IMR-90 (cell line): ENCODE measurements around the gene ZNF567. TPM values are rescaled to one million over a fixed set of nuclear protein-coding genes. Genes with fewer than 3 reads are reported as not detected.
A peak's percentile ranks its signal among the peaks of the same experiment; 100 is the strongest.

Experiments used
- ATAC-seq: fragments of 200-7000 bp; cut with Tn5 transposase; 2 replicates; pipeline ENCODE4 v1.9.1; 2020; ENCODE audit warnings: low read depth, mild to moderate bottlenecking, moderate library complexity
- BruUV-seq: library from RNA; stranded (reverse); fragments of 400-500 nt; replicated peaks from 2 replicates; lab custom pipeline; 2021; lab: Mats Ljungman, UMichigan
- CTCF ChIA-PET: fragments of 300-600 bp; formaldehyde crosslinking; extraction: SDS; loops from one replicate; lab custom pipeline; 2021; ENCODE audit warnings: antibody characterized with exemption; lab: Yijun Ruan, JAX
- POLR2A ChIA-PET: fragments of 300-600 bp; sonication (Branson Sonifier 250); formaldehyde crosslinking; loops from one replicate; lab custom pipeline; 2022; ENCODE audit warnings: antibody characterized with exemption; ENCODE audit not compliant: unreplicated experiment; lab: Charles Lee
- DNase-seq: peaks from one replicate; pipeline ENCODE4 v3.0.0; 2013
- H2AFZ ChIP-seq: replicated peaks from 2 replicates; pipeline ENCODE3; 2013; ENCODE audit warnings: low read length, mild to moderate bottlenecking; ENCODE audit not compliant: poor library complexity
- H2AK5ac ChIP-seq: 2 replicates; pipeline ENCODE4 v1.6.1; 2013; ENCODE audit warnings: low read depth, low read length, inconsistent platforms
- H2AK9ac ChIP-seq: replicated peaks from 2 replicates; pipeline ENCODE3; 2013; ENCODE audit warnings: mild to moderate bottlenecking, low read depth, low read length, moderate library complexity; ENCODE audit not compliant: poor library complexity
- H2BK120ac ChIP-seq: 2 replicates; pipeline ENCODE4 v1.6.1; 2013; ENCODE audit warnings: low read depth, low read length, inconsistent platforms
- H2BK15ac ChIP-seq: 3 replicates; pipeline ENCODE4 v1.6.1; 2013; ENCODE audit warnings: low read depth, low read length, inconsistent platforms
- H2BK20ac ChIP-seq: 2 replicates; pipeline ENCODE4 v1.6.1; 2013; ENCODE audit warnings: low read depth, mild to moderate bottlenecking, inconsistent platforms, low read length, moderate library complexity
- H2BK5ac ChIP-seq: 2 replicates; pipeline ENCODE4 v1.6.1; 2013; ENCODE audit warnings: mild to moderate bottlenecking, low read depth, low read length, inconsistent platforms; ENCODE audit not compliant: poor library complexity, severe bottlenecking
- H3K14ac ChIP-seq: replicated peaks from 2 replicates; pipeline ENCODE4 v1.6.1; 2013; ENCODE audit warnings: low read depth, low read length, inconsistent platforms
- H3K18ac ChIP-seq: 2 replicates; pipeline ENCODE4 v1.6.1; 2013; ENCODE audit warnings: low read depth, low read length, control low read depth
- H3K23ac ChIP-seq: 2 replicates; pipeline ENCODE4 v1.6.1; 2013; ENCODE audit warnings: low read depth, low read length, inconsistent platforms
- H3K27ac ChIP-seq: 2 replicates; pipeline ENCODE4 v1.5.1; 2013; ENCODE audit warnings: mild to moderate bottlenecking, control low read depth, low read length; ENCODE audit not compliant: insufficient read depth
- H3K27me3 ChIP-seq: 2 replicates; pipeline ENCODE4 v1.6.1; 2013; ENCODE audit warnings: low read length; ENCODE audit not compliant: control insufficient read depth, insufficient read depth
- H3K36me3 ChIP-seq: 2 replicates; pipeline ENCODE4 v1.6.1; 2013; ENCODE audit warnings: low read length, mixed read lengths; ENCODE audit not compliant: control insufficient read depth, insufficient read depth
- H3K4ac ChIP-seq: 2 replicates; pipeline ENCODE4 v1.6.1; 2013; ENCODE audit warnings: low read depth, low read length, inconsistent platforms
- H3K4me1 ChIP-seq: 2 replicates; pipeline ENCODE4 v1.6.1; 2013; ENCODE audit warnings: low read length, mixed read lengths; ENCODE audit not compliant: control insufficient read depth, insufficient read depth
- H3K4me2 ChIP-seq: 2 replicates; pipeline ENCODE4 v1.6.1; 2013; ENCODE audit warnings: low read depth, mild to moderate bottlenecking, control low read depth, low read length, moderate library complexity
- H3K4me3 ChIP-seq: 2 replicates; pipeline ENCODE4 v1.5.1; 2013; ENCODE audit warnings: low read depth, mild to moderate bottlenecking, control low read depth, low read length, moderate library complexity; ENCODE audit not compliant: insufficient read depth
- H3K56ac ChIP-seq: 2 replicates; pipeline ENCODE4 v1.6.1; 2013; ENCODE audit warnings: low read length, inconsistent platforms; ENCODE audit not compliant: insufficient read depth; ENCODE audit errors: extremely low read depth
- H3K79me1 ChIP-seq, 2 experiments: 2 replicates each; pipeline ENCODE4 v1.6.1; 2013; ENCODE audit warnings: low read length in 2 of 2, inconsistent platforms in 1 of 2, low read depth in 1 of 2
- H3K9ac ChIP-seq: 2 replicates; pipeline ENCODE4 v1.6.1; 2013; ENCODE audit warnings: low read depth, low read length, control low read depth
- H3K9me1 ChIP-seq: 2 replicates; pipeline ENCODE4 v1.6.1; 2013; ENCODE audit warnings: low read length, inconsistent platforms; ENCODE audit not compliant: insufficient read depth
- H3K9me3 ChIP-seq: 2 replicates; pipeline ENCODE4 v1.6.1; 2013; ENCODE audit warnings: low read length; ENCODE audit not compliant: control insufficient read depth, insufficient read depth
- H4K20me1 ChIP-seq: 2 replicates; pipeline ENCODE4 v1.6.1; 2013; ENCODE audit warnings: low read length, inconsistent platforms; ENCODE audit not compliant: insufficient read depth
- H4K5ac ChIP-seq: 2 replicates; pipeline ENCODE4 v1.6.1; 2013; ENCODE audit warnings: mild to moderate bottlenecking, low read depth, low read length, control low read depth
- H4K8ac ChIP-seq, 2 experiments: 2 replicates each; pipeline ENCODE4 v1.6.1; 2013; ENCODE audit warnings: low read depth in 2 of 2, low read length in 2 of 2, control low read depth in 1 of 2, inconsistent platforms in 1 of 2
- H4K91ac ChIP-seq: 2 replicates; pipeline ENCODE4 v1.6.1; 2013; ENCODE audit warnings: low read depth, low read length, inconsistent platforms; ENCODE audit not compliant: insufficient read depth
- CEBPB ChIP-seq: IDR thresholded peaks from 2 replicates; pipeline ENCODE4 v1.6.1; 2012; ENCODE audit warnings: low read depth, low read length, improper control_type of control experiment
- CHD1 ChIP-seq: IDR thresholded peaks from 2 replicates; pipeline ENCODE4 v1.6.1; 2012; ENCODE audit warnings: low read depth, low read length, improper control_type of control experiment
- MAFK ChIP-seq: IDR thresholded peaks from 2 replicates; pipeline ENCODE4 v1.6.1; 2012; ENCODE audit warnings: low read depth, low read length, improper control_type of control experiment
- RAD21 ChIP-seq: IDR thresholded peaks from 2 replicates; pipeline ENCODE4 v1.6.1; 2012; ENCODE audit warnings: low read length, improper control_type of control experiment
- WGBS, 2 experiments: methylation state at CpG; one replicate each; pipeline versions ENCODE4 v1.1.5 to v1.1.7; 2013; ENCODE audit warnings: missing lambda C conversion rate in 2 of 2; ENCODE audit not compliant: insufficient read length in 1 of 2; ENCODE audit errors: extremely low coverage in 2 of 2; 5-methylcytosine and 5-hydroxymethylcytosine counted together
- dilution Hi-C: fragments of 300-500 bp; cut with HindIII; formaldehyde crosslinking; loops from one replicate; pipeline ENCODE4 v1.14.3; 2018; ENCODE audit warnings: low sequenced_read_pairs; ENCODE audit not compliant: unreplicated experiment
- in situ Hi-C: fragments of 300-500 bp; cut with MboI; formaldehyde crosslinking; loops from 3 replicates; pipeline ENCODE4 v1.14.3; 2019; ENCODE audit warnings: low sequenced_read_pairs, inconsistent platforms, mixed read lengths
- intact Hi-C: fragments of 100-400 bp; cut with micrococcal nuclease; formaldehyde crosslinking; loops from 2 replicates; pipeline ENCODE4 v1.10.0; 2022
- polyA plus RNA-seq, 3 experiments: library from polyadenylated mRNA; depleted of rRNA; stranded (reverse); fragments of >200 nt; gene quantifications; 2 replicates each; pipeline ENCODE4 v1.2.3, GENCODE V29; 2012; ENCODE audit warnings: low replicate concordance in 1 of 3
- total RNA-seq: library from RNA; depleted of rRNA; stranded (reverse); fragments of >200 nt; gene quantifications from 2 replicates; pipeline ENCODE4 v1.2.3, GENCODE V29; 2012

Gene ZNF567
- total and polyA plus RNA-seq, 2 of the 4 experiments (the other 2 are of a cell fraction), result 3.4 to 6.1 TPM

- peak overlapping the region; percentile 61 for H3K27ac ChIP-seq
- H2BK20ac ChIP-seq, result no peak overlapping the region
- no peaks in the 10 kb centered on the region for H3K4me1 ChIP-seq
- intact Hi-C loops (no loop called here), dilution Hi-C loops (no loop called here), in situ Hi-C loops (no loop called here)
- H3K36me3 ChIP-seq, result peaks cover 17% of the 10 kb centered on the region
- peak overlapping the region; percentile 47 for H3K4ac ChIP-seq
- no peaks in the 10 kb centered on the region for H4K20me1 ChIP-seq
- peak; percentile 5 for DNase-seq
- peak; percentile 38 for ATAC-seq
- WGBS, 2 experiments, result 25% methylated on average over 3 of the region's 20 CpGs; no CpG with 5 or more reads in 1 of the 2 experiments
- peak overlapping the region; percentile 69 for H3K23ac ChIP-seq
- H4K5ac ChIP-seq, result peak overlapping the region; percentile 42
- POLR2A ChIA-PET, result no interaction called here
- 0 out of 2 replicates have a peak overlapping the region, but pooled peaks have one; percentile 0 for H3K56ac ChIP-seq
- H3K4me3 ChIP-seq, result peak overlapping the region; percentile 86
- BruUV-seq, result no TSS peak
- H2BK120ac ChIP-seq, result no peak overlapping the region
- H2AK5ac ChIP-seq, result peak overlapping the region; percentile 71; the same call in 1 of the 2 replicates
- peak overlapping the region; percentile 6; the same call in 1 of the 2 replicates for H3K14ac ChIP-seq
- H3K9ac ChIP-seq, result peak overlapping the region; percentile 73
- H3K9me3 ChIP-seq, result peaks cover 8% of the 10 kb centered on the region; the same call in 1 of the 2 replicates
- H3K79me1 ChIP-seq, result peaks cover 12 to 24% of the 10 kb centered on the region in 2 experiments
- peak overlapping the region; percentile 81 to 85; a peak in 3 of 4 replicates for H4K8ac ChIP-seq
- no peak overlapping the region for H3K18ac ChIP-seq
- peak overlapping the region; percentile 92 for H3K4me2 ChIP-seq
- no peak overlapping the region for H2BK15ac ChIP-seq
- H2AFZ ChIP-seq, result peak overlapping the region; percentile 95
- H2BK5ac ChIP-seq, result peak overlapping the region; percentile 21
- CTCF ChIA-PET, result no interaction called here
- no peaks in the 10 kb centered on the region for H3K9me1 ChIP-seq
- H4K91ac ChIP-seq, result peak overlapping the region; percentile 62; the same call in 1 of the 2 replicates
- no peak for TF ChIP-seq RAD21
- no peak for TF ChIP-seq CEBPB
- TF ChIP-seq CHD1, result no peak
- no peak for TF ChIP-seq MAFK
- H2AK9ac ChIP-seq, result peak overlapping the region; percentile 13
- H3K27me3 ChIP-seq, result no peaks in the 10 kb centered on the region
These were observed 823 bp upstream of the ZNF567 start for GRCh38 chr19:36686365-36687213.
